K562 (cell line): ENCODE data around the gene GAL3ST2. TPM values are rescaled to one million over a fixed set of nuclear protein-coding genes. Genes with fewer than 3 reads are reported as not detected.

Experiments
- ATAC-seq: fragments of 200-7000 bp; cut with Tn5 transposase; 3 replicates; pipeline ENCODE4 v1.9.1; 2020; ENCODE audit warnings: moderate library complexity
- BruUV-seq: library from RNA; stranded (reverse); fragments of 400-500 nt; replicated peaks from 2 replicates; lab custom pipeline; 2021; lab: Mats Ljungman, UMichigan
- CTCF ChIA-PET: fragments of 300-600 bp; formaldehyde crosslinking; extraction: SDS; loops from one replicate; lab custom pipeline; 2021; ENCODE audit warnings: low intra/inter-chr PET ratio; lab: Yijun Ruan, JAX
- POLR2A ChIA-PET: fragments of 300-600, 350-650 bp; sonication (Branson Sonifier 250); formaldehyde crosslinking; extraction: SDS; loops from one replicate; lab custom pipeline; 2021; ENCODE audit warnings: antibody characterized with exemption, inconsistent platforms; lab: Yijun Ruan, JAX
- DNase-seq, 4 experiments: peaks; one replicate each; pipeline versions ENCODE4 v3.0.0 to v3.0.0-alpha.2; 2011 to 2018; ENCODE audit warnings: low spot score in 3 of 4, mixed read lengths in 3 of 4; ENCODE audit errors: extremely low read depth in 1 of 4
- FAIRE-seq: peaks from 2 replicates; lab custom pipeline; 2011; peaks lifted over from hg19 to GRCh38; lab: Jason Lieb, UNC
- H2AFZ ChIP-seq: 2 replicates; pipeline ENCODE4 v1.6.0; 2011; ENCODE audit warnings: low read depth, low read length, control low read depth, inconsistent platforms
- H3K27ac ChIP-seq: fragments of 200-600 bp; 3 replicates; pipeline ENCODE4 v1.8.0; 2011; ENCODE audit warnings: low read depth, mild to moderate bottlenecking, control low read depth, inconsistent platforms, low read length, moderate library complexity, mixed read lengths; ENCODE audit errors: extremely low read depth
- H3K27me3 ChIP-seq, 2 experiments: fragments of 300-600 bp in 1 of 2; 2 replicates in 1 of 2; 3 replicates in 1 of 2; pipeline versions ENCODE4 v1.6.0 to v1.8.0; 2011; ENCODE audit warnings: inconsistent platforms in 2 of 2, low read length in 2 of 2, mild to moderate bottlenecking in 1 of 2, mixed read lengths in 1 of 2, moderate library complexity in 1 of 2; ENCODE audit not compliant: control insufficient read depth in 2 of 2, insufficient read depth in 2 of 2
- H3K36me3 ChIP-seq: fragments of 300-600 bp; 3 replicates; pipeline ENCODE4 v1.8.0; 2011; ENCODE audit warnings: mild to moderate bottlenecking, low read length, inconsistent platforms; ENCODE audit not compliant: control insufficient read depth, insufficient read depth
- H3K4me1 ChIP-seq, 2 experiments: fragments of 200-600 bp in 1 of 2; replicated peaks in 1 of 2; 2 replicates in 1 of 2; 3 replicates in 1 of 2; pipeline versions ENCODE4 v1.5.1 to v1.8.0; 2011; ENCODE audit warnings: inconsistent platforms in 2 of 2, low read length in 2 of 2, mild to moderate bottlenecking in 1 of 2, mixed read lengths in 1 of 2, moderate library complexity in 1 of 2; ENCODE audit not compliant: control insufficient read depth in 2 of 2, insufficient read depth in 2 of 2
- H3K4me2 ChIP-seq: 2 replicates; pipeline ENCODE4 v1.6.1; 2011; ENCODE audit warnings: low read length, control low read depth, inconsistent platforms, mixed read lengths; ENCODE audit not compliant: insufficient read depth
- H3K4me3 ChIP-seq: fragments of 200-600 bp; sonication (generic), shearing (Covaris generic); 2 replicates; pipeline ENCODE4 v1.5.1; 2016; ENCODE audit warnings: control low read depth, inconsistent platforms
- H3K79me2 ChIP-seq: fragments of 200-600 bp; 3 replicates; pipeline ENCODE4 v1.8.0; 2011; ENCODE audit warnings: low read length, inconsistent platforms; ENCODE audit not compliant: control insufficient read depth, insufficient read depth
- H3K9ac ChIP-seq, 2 experiments: 2 replicates each; pipeline versions ENCODE4 v1.6.0 to v1.6.1; 2011; ENCODE audit warnings: low read depth in 2 of 2, low read length in 2 of 2, control low read depth in 1 of 2, inconsistent platforms in 1 of 2, mild to moderate bottlenecking in 1 of 2, mixed read lengths in 1 of 2; ENCODE audit not compliant: insufficient read depth in 1 of 2
- H3K9me1 ChIP-seq: one replicate; pipeline ENCODE4 v1.6.0; 2011; ENCODE audit warnings: inconsistent platforms, mild to moderate bottlenecking, low read length, moderate library complexity; ENCODE audit not compliant: control insufficient read depth, insufficient read depth
- H3K9me3 ChIP-seq: replicated peaks from 2 replicates; pipeline ENCODE4 v1.5.1; 2011; ENCODE audit warnings: low read depth, low read length, inconsistent platforms; ENCODE audit not compliant: control insufficient read depth, insufficient read depth
- H4K20me1 ChIP-seq: replicated peaks from 2 replicates; pipeline ENCODE4 v1.6.1; 2011; ENCODE audit warnings: low read length, inconsistent platforms, mixed read lengths; ENCODE audit not compliant: control insufficient read depth, insufficient read depth
- ARID1B ChIP-seq: fragments of 450-650 bp; IDR thresholded peaks from 2 replicates; pipeline ENCODE4 v1.6.1; 2016; ENCODE audit warnings: antibody characterized with exemption, mild to moderate bottlenecking, inconsistent platforms
- ARID3A ChIP-seq: IDR thresholded peaks from 2 replicates; pipeline ENCODE4 v1.6.1; 2012; ENCODE audit warnings: low read depth, low read length, improper control_type of control experiment, borderline replicate concordance
- CBFA2T2 ChIP-seq: fragments of 450-650 bp; conservative IDR thresholded peaks from 2 replicates; pipeline ENCODE4 v1.6.1; 2017; ENCODE audit warnings: mild to moderate bottlenecking
- DEAF1 ChIP-seq: fragments of 450-650 bp; formaldehyde crosslinking; IDR thresholded peaks from 2 replicates; pipeline ENCODE4 v1.4.0; 2020; ENCODE audit warnings: mild to moderate bottlenecking, moderate library complexity
- KDM1A ChIP-seq, 2 experiments: fragments of 450-650 bp; IDR thresholded peaks; 2 replicates each; pipeline ENCODE4 v1.6.1; 2016; ENCODE audit warnings: mild to moderate bottlenecking in 2 of 2
- KLF1 ChIP-seq: fragments of 450-650 bp; IDR thresholded peaks from 2 replicates; pipeline ENCODE4 v1.6.1; 2016; ENCODE audit warnings: missing genetic modification characterization, missing compliant biosample characterization
- LEF1 ChIP-seq: fragments of 450-650 bp; IDR thresholded peaks from 2 replicates; pipeline ENCODE4 v1.6.1; 2016; ENCODE audit warnings: mild to moderate bottlenecking
- MLLT1 ChIP-seq, 2 experiments: fragments of 450-650 bp; IDR thresholded peaks; 2 replicates each; pipeline ENCODE4 v1.6.1; 2016
- NKRF ChIP-seq: fragments of 450-650 bp; IDR thresholded peaks from 2 replicates; pipeline ENCODE4 v1.6.1; 2016; ENCODE audit warnings: borderline replicate concordance
- NONO ChIP-seq, 2 experiments: fragments of 200-400 bp in 1 of 2; fragments of 450-650 bp in 1 of 2; formaldehyde crosslinking in 1 of 2; IDR thresholded peaks; 2 replicates each; pipeline ENCODE4 v1.6.1; 2017; ENCODE audit warnings: low read depth in 2 of 2, mild to moderate bottlenecking in 2 of 2, moderate library complexity in 2 of 2, low read length in 1 of 2
- RBM14 ChIP-seq: fragments of 200-400 bp; formaldehyde crosslinking; IDR thresholded peaks from 2 replicates; pipeline ENCODE4 v1.6.1; 2018; ENCODE audit warnings: low read depth, mild to moderate bottlenecking, low read length, moderate library complexity, borderline replicate concordance; ENCODE audit not compliant: insufficient read depth
- SETDB1 ChIP-seq: IDR thresholded peaks from one replicate; pipeline ENCODE4 v1.6.1; 2012; ENCODE audit warnings: low read length, control low read depth, inconsistent platforms
- TAL1 ChIP-seq: fragments of 450-650 bp; IDR thresholded peaks from 2 replicates; pipeline ENCODE4 v1.6.1; 2016; ENCODE audit warnings: mild to moderate bottlenecking
- ZNF197 ChIP-seq: fragments of 200-800 bp; sonication (Bioruptor generic); IDR thresholded peaks from 2 replicates; pipeline ENCODE4 v1.6.1; 2016; ENCODE audit warnings: low read depth, missing genetic modification characterization, missing compliant biosample characterization
- ZNF76 ChIP-seq: fragments of 250-450 bp; sonication (Bioruptor Pico); IDR thresholded peaks from 2 replicates; pipeline ENCODE4 v1.4.0; 2020; ENCODE audit warnings: mild to moderate bottlenecking, moderate library complexity, borderline replicate concordance
- WGBS: fragments of 100-300 bp; shearing (Covaris generic); methylation state at CpG from one replicate; pipeline ENCODE4 v1.1.6; 2016; ENCODE audit warnings: low coverage, mixed read lengths; ENCODE audit not compliant: insufficient coverage; ENCODE audit errors: missing lambda C conversion rate; 5-methylcytosine and 5-hydroxymethylcytosine counted together
- in situ Hi-C: fragments of 300-500 bp; cut with MboI; formaldehyde crosslinking; loops from 4 replicates; pipeline ENCODE4 v1.15.0; 2018; ENCODE audit warnings: inconsistent platforms, mixed read lengths
- intact Hi-C: fragments of 100-400 bp; cut with micrococcal nuclease; formaldehyde crosslinking; loops from 2 replicates; pipeline ENCODE4 v1.14.2; 2022
- polyA plus RNA-seq, 8 experiments: library from polyadenylated mRNA; depleted of rRNA in 4 of 8; stranded (reverse) in 5 of 8; unstranded in 3 of 8; fragments of >200 nt; fragmentation: Nextera tagmentation in 2 of 8; fragmentation: Illumina TruSeq in 1 of 8; extraction: Ambion mirVana in 2 of 8; extraction: Trizol in 1 of 8; gene quantifications; 2 replicates each; pipeline versions ENCODE4 v1.2.1 to v1.2.3, GENCODE V29; 2011 to 2014; ENCODE audit warnings: inconsistent platforms in 1 of 8, missing spikeins in 1 of 8
- total RNA-seq, 7 experiments: library from RNA; depleted of rRNA in 6 of 7; stranded (reverse); fragments of >200 nt in 6 of 7; fragmentation: Illumina TruSeq in 2 of 7; extraction: Trizol in 2 of 7; gene quantifications; 2 replicates each; pipeline versions ENCODE4 v1.2.1 to v1.2.3, GENCODE V29; 2011 to 2021; ENCODE audit warnings: low replicate concordance in 1 of 7

GAL3ST2 gene
- total and polyA plus RNA-seq, 9 of the 15 experiments (the other 6 are each of a cell fraction or from before 2014, with no cell fraction given) = 0.42 TPM; not detected in 8

- intact Hi-C loops (loop anchor here (5.0 kb wide), 2 partner anchors 43 to 152 kb away; partner anchors contain the start of gene DTYMK), in situ Hi-C loops (no loop called here)
- H2AFZ ChIP-seq = no peak overlapping the region
- no peaks in the 10 kb centered on the region for H3K36me3 ChIP-seq
- FAIRE-seq = peak; percentile 83
- H3K27me3 ChIP-seq = no peaks in the 10 kb centered on the region
- ChIA-PET CTCF (no interaction called here), POLR2A (interaction anchor here (0.7 kb wide), 1 partner anchor 8 kb away, joined by 3 read pairs; no protein-coding TSS in a partner anchor)
- WGBS = 25% methylated on average over 11 of the region's 12 CpGs
- H4K20me1 ChIP-seq = 0 out of 2 replicates have a peak, but pooled peaks cover 3% of the 10 kb centered on the region
- BruUV-seq = no TSS peak
- H3K9me3 ChIP-seq = no peaks in the 10 kb centered on the region
- no peaks in the 10 kb centered on the region for H3K9me1 ChIP-seq
- peak overlapping the region in 1 of 2 experiments; percentile 9; a peak in 1 of 4 replicates for H3K9ac ChIP-seq
- DNase-seq = peak in 3 of 4 experiments; percentile 9 to 64 (median 24)
- peaks cover 4 to 36% of the 10 kb centered on the region in 2 experiments; a peak in 3 of 5 replicates for H3K4me1 ChIP-seq
- H3K4me3 ChIP-seq = no peak overlapping the region
- no peak for ATAC-seq
- H3K4me2 ChIP-seq = no peak overlapping the region
- peaks cover 13% of the 10 kb centered on the region for H3K79me2 ChIP-seq
- no peak overlapping the region for H3K27ac ChIP-seq
- no peak for TF ChIP-seq NONO (IDR thresholded peaks at IDR 0.05; ENCODE audit: low read depth in 2 of 2, low read length in 1 of 2)
- no peak for TF ChIP-seq NKRF
- no peak for TF ChIP-seq DEAF1 (CRISPR knock-in tag)
- no peak for TF ChIP-seq KLF1 (tag)
- TF ChIP-seq TAL1 = peak; percentile 44
- no peak for TF ChIP-seq RBM14
- peak; percentile 54 for TF ChIP-seq CBFA2T2
- no peak for TF ChIP-seq ZNF197
- TF ChIP-seq ARID1B = peak; percentile 65
- TF ChIP-seq MLLT1 (IDR thresholded peaks at IDR 0.05) = no peak
- TF ChIP-seq ARID3A = 0 out of 2 replicates have a peak, but pooled peaks have one; percentile 18
- no peak for TF ChIP-seq SETDB1
- TF ChIP-seq LEF1 = peak; percentile 36; the same call in 1 of the 2 replicates
- TF ChIP-seq ZNF76 (CRISPR knock-in tag) = no peak
- peak; percentile 93 to 95 for TF ChIP-seq KDM1A (IDR thresholded peaks at IDR 0.05)
These were observed 45.8 kb upstream of the GAL3ST2 start for GRCh38 chr2:241730671-241731293.
